IPS DF 19.7 (cell line): ENCODE data around the gene ZNF582.
"Not testable (repeated sequence)": the region's sequence is repeated elsewhere in the genome, so short reads cannot be mapped to it uniquely, and the experiment has no call there.

Source experiments
- DNase-seq: peaks from one replicate; pipeline ENCODE4 v3.0.0-alpha.2; 2013; ENCODE audit warnings: low read depth, low spot score

ZNF582 gene

DNA sequence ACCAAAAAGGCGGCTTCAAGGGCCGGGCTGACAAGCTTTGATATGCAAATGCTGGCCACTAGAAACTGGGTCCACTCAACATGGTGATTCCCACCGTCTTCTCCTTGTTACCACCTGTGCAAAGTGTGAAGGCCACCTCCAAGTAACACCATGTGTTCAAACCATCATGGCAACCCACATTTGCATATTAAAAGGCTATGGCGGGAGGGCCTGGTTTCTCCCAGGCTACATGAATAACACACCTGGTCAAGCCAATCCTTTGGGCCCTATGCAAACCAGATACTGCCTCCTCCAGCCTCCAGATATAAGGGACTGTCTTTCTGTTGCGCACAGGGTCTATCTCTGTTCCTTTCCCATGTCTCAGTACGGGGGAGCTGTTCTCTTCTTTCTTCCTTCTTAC, 42.1 kb downstream of the ZNF582 start:
- no peak for DNase-seq

DNA sequence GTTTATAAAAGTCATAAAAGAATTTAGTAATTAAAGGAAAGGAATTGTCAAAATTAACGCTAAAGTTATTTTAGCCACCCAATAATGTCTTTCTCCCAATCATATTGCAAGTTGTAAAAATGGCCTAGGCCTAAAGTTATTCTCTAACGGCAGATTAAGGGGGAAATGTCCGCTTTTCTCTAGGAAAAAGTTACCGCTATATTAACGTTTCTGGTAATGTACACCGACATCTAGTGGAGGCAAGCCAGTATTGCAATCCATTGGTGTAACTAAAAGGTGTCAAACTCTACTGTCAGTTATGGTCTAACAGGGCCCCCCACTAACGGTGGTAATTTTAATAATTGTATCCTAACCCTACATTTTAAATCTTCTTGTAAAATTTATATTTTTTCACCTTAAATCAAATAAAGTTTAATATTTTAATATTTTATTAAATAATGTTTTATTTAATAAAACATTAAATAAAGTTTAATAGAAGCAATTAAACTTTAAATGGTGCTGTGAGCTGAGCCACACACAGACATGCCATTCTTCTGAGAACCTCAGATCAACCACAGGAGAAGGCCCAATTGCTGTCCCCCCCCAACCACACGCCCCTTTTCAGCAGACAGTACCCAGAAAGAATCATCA, 42.8 kb downstream of the ZNF582 start:
- DNase-seq = no peak

DNA sequence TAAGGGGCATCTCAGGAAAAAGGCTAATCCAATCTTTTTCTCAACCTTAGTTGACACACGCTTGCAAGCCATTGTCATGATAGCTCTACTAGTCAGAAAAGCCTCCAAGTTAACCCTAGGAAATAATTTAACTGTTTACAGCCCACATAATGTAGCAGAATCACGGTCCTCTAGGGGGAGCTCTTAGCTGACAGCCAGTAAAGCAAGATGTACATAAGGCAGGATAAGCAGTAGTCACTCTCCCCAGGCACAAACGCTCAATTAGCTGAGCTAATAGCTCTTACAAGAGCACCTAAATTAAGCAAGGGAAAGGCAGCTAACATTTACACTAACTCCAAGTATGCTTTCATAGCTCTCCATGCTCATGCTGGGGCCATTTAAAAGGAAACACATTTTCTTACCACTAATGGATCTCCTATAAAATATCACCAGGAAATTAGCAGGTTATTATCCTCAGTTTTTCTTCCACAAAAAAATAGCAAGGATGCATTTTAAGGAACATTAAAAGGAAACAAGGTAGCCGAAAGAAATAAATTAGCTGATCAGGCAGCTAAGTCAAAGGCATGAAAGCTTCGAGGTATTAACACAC, 45.0 kb downstream of the ZNF582 start:
- DNase-seq = no peak

DNA sequence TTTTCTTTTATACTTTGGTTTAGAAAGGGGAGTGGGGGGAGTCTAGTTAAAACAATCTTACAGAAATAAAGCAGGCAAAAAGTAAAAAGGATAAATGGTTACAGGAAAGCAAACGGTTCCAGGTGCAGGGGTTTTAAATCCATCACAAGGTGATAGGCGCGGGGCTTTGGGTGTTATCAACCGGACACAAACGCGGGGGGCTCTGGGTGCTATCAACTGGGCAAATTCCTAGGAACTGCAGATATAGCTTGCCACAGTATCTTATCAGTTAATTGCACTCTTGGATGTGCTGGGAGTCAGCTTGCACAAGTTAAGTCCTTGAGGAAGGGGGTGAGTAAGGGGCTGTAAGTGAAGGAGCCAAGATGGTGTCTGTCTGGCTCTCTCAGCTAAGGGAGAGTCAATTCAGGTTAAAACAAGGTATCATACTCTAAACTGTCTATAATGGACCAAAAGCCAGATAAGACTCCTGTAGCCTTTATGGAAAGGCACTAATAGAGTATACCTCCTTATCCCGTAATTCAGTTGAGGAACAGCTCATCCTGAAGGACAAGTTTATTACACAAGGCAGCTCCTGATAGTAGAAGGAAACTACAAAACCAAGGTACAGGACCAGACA, 46.1 kb downstream of the ZNF582 start:
- no peak for DNase-seq

DNA sequence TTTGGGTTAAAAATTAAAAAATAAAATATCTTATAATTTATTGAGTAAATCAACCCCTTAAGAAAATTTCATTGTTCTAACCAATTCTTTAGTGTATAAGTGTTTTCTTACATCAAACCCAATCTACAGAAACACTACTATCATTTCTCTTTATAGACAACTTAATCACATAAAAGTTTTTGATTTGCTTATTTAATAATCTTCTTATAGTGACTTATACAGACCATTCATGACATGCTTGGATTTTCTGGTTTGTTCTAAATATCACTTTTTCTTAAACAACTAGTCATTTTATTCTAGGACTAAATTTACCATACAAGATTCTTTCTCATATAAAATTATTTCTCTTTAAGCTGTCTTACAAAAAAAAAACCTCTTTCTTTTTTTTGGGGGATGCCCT, 51.4 kb downstream of the ZNF582 start:
- no peak for DNase-seq

- not testable (repeated sequence) for DNase-seq
Measured at GRCh38 chr19:56339031-56339430, 54.3 kb downstream of the ZNF582 start.

- not testable (repeated sequence) for DNase-seq
Measured at GRCh38 chr19:56337077-56337476, 56.3 kb downstream of the ZNF582 start.

DNA sequence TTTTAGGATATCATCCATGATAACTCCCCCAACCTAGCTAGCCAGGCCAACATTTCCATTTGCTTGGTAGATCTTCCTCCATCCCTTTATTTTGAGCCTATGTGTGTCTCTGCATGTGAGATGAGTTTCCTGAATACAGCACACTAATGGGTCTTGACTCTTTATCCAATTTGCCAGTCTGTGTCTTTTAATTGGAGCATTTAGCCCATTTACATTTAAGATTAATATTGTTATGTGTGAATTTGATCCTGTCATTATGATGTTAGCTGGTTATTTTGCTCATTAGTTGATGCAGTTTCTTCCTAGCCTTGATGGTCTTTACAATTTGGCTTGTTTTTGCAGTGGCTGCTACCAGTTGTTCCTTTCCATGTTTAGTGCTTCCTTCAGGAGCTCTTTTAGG, 58.0 kb downstream of the ZNF582 start:
- DNase-seq = not testable (repeated sequence)

DNA sequence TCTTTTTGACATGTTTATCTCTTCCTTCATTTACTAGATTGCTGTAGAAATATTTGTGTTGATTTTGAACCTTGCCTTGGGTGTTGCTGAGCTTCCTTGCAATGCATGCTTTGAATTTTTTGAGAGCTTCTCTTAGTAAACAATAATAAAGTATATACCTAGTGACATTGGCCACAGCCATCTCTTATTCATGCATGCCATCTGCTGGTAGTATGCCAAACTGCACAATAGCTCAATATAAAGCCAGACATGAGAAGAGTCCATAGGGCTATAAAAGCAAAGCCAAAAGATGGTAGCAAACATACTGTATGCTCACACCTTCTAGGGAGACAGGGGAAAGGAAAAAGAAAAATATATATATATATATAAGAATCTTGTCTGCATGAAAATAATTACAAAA, 59.8 kb downstream of the ZNF582 start:
- no peak for DNase-seq
